CD4-positive, alpha-beta T cell treated with Interleukin-17A for 4 hours (primary cell): ENCODE data around the gene PTPRCAP.
A peak's percentile ranks its signal among the peaks of the same experiment; 100 is the strongest.

ENCODE experiments used
- DNase-seq: peaks from one replicate; pipeline ENCODE4 v3.0.0-alpha.2; 2020; ENCODE audit warnings: mixed read lengths

The PTPRCAP gene

DNA sequence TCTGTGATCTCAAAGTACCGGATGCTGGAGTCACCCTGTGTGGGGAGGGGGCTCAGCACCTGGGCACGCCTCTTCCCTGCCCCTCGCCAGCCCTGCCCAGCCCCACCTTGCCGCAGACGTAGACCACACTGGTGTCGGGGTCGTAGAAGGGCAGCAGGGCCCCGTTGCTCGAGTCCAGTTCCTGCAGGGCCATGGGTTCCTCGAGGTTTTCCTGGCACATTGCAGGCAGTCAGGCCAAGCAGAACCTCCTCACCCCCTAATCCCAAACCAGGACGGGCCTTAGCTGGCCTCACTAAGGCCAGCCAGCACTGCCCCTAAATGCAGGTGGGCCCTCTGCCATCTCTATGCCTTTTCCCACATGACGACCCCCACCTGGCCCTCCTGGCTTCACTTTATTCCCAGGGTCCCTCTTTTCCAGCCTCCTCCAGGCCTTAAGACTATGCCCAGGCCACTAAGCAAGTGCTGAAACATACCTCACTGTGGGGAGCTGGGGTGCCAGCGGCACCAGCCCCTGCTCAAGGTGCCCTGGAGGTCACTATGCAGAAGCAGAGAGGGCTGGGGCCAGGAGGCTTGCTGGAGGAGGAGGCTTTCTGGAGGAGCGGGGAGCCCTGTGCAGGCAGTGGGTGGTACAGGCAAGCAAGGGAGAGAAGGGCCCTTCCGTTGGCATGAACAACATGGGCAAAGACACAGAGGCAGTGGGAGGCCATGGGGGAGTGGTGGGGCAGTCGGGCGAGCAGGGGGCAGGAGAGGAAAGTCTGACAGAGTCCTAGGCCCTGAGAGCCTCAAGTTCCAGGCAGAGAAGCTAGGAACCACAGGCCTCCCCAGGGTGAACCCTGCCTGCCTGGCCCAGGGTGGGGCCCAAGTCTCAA, 3.0 kb upstream of the PTPRCAP start:
- DNase-seq: peak; percentile 48

DNA sequence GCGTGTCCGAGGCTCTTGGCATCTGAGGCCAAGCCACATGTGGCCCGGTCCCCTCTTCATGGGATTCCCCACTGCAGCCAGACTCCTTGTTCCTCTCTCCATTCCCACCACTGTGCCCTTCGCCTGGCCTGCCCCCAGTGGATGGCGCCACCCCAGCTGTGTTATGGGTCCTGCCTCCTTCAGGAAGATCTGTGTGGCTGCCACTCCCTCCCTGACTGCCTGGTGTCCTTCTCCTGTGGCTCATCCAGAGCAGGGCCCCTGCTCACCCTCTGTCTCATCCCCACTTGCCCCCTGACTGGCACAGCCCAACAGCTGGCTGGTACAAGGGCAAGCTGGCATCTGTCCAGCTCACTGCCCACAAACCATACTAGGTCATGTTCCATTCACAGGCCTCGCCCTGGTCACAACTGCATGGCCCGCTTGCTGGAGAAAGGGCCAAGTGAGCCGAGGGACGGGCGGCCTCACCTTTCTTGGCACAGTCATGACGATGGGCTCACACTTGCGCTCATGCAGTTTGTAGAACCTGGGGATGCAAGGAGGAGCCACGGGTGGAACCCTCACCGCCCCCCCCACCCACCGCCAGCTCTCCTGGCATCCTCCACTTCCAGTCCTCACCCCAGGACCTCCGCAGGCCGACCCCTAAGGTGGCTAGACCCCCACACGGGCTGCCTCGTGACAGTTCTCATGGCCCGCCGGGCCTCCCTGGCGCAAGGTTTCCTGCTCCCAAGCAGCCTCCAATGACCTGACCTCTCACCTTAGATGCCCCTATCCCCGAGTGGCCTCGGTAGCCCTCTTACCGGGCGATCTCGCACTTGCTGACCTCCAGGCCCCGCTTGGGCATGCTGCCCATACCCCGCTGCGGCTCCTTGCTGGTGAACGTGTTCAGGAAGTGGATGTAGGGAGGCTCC, 2.1 kb upstream of the PTPRCAP start:
- DNase-seq: peak; percentile 47

DNA sequence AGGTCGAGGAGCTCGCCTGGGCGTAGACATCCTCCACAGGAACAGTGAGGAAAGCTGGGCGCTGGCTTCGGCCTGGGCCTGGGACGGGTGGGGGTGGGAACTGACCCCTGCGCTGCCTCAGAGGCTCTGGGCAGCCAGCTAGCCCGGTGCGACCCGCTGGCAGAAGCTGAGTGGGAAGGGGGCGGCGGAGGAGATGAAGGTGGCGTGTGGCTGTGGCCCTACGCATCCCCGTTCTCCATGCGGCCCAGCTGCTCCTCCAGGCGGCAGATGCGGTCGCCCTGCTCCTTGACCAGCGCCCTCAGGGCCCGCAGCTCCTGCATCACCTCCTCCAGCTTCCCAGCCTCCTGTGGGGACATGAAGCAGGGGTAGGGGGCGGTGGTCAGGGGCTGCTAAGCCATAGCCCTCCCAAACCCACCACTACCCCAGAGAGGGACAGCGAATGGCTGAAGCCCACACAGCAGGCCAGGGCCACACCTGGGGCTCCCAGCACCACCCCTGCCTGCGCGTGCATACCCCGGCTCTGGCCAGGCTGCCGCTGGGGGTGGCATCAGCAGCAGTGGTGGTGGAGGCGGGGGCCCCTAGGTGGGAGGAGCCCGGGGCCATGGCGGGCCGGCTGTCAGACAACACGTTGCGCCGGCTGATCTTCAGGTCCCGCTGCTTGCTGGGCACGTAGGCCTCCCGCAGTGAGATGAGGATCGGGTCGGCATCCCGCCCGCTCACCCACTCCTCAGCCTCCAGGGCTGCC, 848 bp upstream of the PTPRCAP start:
- peak; percentile 86 for DNase-seq

DNA sequence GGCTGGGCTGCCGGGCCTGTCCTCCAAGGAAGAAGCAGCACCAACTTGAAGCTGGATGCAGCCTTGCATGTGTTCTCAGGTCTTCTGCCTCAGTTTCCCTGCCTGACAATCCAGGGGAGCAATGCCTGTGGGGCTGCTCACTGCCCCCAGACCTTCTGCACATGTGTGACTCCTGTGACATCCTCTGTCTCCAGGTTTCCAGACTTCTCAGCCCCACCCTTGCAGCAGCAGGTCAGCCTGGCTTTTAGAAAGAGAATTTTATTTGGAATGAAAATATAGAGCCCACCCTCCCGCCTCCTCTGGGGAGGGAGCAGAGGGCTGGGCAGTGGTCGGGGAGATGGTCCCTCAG, 301 bp upstream of the PTPRCAP start:
- DNase-seq: no peak

DNA sequence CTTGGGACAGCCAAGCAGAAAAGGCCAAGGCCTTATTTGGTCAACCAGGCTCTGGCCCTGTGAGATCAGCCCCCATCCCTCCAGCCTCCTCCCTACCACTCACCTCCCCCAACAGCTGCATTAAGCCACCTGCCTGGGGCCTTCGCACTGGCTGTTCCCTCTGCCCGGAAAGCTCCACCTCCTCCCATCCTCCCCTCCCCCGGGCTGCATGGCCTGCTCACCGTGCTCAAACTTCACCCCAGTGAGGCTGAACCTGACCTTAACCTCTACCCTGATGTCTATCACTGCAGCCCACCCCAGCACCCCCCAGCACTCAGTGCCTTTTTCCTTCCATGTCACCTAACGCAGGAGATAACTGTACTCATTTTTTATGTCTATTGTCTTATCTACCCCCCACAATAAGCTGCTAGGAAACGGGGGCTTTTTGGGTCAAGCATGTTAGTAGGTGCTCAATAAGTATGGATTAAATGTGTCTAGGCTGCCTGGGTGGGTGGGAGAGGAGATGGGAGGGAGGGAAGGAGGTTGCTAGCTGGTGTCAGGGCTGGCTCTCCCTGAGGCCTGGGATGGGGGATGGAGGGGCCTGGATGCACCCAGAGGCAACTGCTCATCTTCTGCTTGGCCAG, 912 bp downstream of the PTPRCAP start:
- peak; percentile 81 for DNase-seq

DNA sequence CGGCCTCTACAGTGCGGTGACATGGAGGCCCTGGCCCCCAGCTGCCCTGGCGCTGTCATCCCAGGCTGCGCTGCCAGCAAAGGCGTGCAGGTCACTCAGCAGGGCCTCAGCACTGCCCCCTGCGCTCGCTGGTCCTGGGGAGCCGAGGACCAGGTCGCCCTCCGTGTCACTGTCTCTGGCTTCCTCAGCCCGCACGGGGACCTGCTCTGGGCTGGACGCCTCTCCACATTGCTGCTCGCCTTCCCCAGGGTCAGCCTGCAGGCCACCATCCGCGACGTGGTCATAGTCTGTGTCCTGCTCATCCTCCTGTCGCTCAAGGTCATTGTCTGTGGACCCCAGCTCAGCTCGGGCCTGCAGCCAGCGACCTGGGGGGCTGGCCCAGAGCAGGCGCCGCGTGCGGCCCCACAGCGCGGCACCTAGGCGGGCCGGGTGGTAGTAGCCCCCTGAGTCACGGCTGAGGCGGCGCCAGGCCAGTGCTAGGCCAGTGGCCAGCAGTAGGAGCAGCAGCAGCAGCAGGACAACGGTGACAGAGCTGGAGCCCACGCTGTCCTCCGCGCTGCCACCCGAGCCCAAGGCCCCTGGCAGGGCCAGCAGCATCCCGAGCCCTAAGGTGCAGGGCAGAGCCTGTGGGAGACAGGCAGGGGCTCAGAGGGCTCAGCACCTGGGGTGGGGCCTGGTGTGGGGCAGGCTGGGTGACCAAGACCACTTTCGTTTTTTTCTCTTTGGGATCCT, 1.6 kb downstream of the PTPRCAP start:
- no peak for DNase-seq

DNA sequence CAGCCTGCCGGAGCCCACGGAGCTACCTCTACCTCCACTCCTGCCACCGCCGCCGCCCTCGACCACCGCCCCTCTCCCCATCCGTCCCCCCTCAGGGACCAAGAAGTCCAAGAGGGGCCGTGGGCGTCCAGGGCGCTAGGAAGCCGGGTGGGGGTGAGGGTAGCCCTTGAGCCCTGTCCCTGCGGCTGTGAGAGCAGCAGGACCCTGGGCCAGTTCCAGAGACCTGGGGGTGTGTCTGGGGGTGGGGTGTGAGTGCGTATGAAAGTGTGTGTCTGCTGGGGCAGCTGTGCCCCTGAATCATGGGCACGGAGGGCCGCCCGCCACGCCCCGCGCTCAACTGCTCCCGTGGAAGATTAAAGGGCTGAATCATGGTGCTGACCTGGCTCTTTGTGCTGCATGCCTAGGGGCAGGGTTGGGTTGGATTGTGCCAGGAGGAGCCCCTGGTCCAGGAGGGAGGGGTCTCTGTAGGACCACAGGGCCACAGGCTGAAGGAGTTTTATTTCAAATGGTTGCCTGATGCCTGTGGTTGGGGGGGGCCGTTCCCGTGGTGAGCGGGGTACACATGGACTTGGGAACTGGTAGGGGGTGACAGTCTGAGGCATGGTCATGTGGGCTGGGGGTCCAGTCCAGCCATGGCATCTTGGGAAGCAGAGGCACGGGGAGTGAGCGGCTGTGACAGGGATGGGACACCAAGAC, 2.3 kb downstream of the PTPRCAP start:
- DNase-seq: peak; percentile 36

DNA sequence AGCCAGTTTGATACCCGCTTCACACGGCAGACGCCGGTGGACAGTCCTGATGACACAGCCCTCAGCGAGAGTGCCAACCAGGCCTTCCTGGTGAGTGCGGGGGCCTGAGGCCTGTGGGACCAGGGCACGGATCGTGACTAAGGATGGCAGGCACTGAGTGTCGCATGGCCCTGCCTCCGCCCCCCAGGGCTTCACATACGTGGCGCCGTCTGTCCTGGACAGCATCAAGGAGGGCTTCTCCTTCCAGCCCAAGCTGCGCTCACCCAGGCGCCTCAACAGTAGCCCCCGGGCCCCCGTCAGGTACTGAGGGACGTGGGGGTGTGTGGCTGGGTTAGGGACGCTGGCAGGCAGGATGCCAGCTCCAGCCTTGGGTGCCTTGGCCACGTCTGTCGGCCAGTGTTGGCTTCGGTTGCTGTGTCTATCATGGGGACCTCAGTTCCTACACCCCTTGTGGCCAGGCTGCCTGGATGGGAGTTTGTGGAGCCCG, 3.0 kb downstream of the PTPRCAP start:
- peak; percentile 35 for DNase-seq

DNA sequence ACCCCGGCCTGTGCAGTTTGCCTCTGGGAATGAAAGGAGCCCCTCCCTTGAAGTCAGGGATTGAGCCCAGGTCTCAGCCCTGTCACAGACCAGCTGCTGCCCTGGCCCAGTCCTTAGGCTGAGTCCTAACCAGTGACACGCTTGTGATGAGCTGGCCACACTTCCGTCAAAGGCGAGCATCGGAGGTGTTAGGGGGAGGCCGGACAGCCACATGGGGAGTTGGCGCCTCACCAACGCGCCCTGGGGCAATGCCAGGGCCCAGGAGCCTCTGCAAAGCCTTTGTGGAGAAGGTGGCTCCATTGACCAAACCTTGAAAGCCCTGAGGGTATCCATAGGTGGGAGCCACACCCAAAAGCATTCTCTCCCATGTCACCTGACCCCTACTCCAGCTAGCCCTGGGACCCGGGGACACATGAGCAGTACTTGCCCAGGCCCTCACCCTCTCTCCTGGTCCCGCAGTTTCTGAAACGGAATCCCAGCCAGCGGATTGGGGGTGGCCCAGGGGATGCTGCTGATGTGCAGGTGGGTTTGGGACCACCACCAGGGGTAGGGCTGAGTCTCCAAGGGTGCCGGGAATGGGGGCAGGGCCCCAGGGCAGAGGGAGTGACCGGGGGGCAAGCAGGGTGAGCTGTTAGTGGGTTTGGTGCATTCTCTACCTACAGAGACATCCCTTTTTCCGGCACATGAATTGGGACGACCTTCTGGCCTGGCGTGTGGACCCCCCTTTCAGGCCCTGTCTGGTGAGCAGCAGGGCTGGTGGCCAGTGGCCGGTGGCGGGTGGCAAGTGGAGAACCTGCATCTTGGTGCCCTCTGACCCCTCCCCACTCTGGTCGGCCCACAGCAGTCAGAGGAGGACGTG, 3.7 kb downstream of the PTPRCAP start:
- DNase-seq: peak; percentile 29

DNA sequence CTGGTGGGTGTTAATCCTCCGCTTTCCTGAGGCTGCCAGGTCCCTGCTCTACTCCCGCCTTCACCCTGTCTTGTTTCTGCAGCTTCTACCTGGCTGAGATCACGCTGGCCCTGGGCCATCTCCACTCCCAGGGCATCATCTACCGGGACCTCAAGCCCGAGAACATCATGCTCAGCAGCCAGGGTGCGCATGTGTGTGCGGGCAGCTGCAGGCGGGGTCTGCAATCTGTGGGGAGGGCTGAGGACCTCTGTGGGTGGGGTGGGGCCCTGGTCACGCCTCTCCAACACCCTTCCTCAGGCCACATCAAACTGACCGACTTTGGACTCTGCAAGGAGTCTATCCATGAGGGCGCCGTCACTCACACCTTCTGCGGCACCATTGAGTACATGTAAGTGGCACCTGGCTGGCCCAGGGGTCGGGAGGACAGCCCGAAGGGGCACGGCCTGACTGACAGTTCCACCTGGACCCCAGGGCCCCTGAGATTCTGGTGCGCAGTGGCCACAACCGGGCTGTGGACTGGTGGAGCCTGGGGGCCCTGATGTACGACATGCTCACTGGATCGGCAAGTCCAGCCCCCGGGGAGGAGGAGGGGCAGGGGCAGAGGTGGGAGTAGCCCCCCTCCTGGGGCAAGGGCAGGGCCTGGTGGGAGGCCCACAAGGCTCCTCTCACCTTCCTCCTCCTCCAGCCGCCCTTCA, 4.7 kb downstream of the PTPRCAP start:
- no peak for DNase-seq

DNA sequence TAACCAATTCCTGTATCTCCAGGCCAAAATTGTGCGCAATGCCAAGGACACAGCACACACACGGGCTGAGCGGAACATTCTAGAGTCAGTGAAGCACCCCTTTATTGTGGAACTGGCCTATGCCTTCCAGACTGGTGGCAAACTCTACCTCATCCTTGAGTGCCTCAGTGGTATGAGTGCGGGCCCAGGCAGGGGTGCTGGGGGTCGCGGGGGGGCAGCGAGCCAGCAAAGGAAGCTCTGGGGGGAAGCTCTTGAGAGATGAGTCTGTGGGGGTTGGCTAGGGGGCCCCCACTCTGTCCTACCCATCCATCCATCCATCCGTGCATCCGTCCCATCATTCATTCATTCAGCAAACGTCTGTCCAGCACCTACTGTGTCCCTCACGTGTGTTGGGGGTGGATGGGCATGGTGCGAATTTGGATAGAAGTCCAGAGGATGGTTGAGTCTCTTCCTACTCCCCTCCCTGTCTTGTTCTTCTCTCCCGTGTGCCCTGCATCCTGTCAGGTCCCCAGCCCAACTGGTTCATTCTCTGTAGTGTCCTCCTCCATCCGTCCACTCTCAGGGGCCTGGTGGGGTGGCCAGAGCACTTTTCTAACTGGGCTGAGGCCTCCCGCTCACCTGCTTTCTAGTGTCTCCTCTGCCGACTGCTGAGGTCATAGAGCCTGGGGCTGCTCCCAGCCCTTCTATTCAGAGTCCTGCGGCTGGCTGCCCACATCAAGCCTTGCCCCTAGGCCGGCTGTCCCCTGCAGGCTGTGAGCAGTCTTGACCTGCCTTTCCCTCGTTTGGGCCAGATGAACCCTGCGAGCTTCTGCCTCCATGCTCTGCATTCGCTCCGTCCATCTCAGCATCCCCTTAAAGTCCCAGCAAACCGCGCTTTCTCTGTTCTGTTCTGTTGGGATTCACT, 5.9 kb downstream of the PTPRCAP start:
- no peak for DNase-seq

DNA sequence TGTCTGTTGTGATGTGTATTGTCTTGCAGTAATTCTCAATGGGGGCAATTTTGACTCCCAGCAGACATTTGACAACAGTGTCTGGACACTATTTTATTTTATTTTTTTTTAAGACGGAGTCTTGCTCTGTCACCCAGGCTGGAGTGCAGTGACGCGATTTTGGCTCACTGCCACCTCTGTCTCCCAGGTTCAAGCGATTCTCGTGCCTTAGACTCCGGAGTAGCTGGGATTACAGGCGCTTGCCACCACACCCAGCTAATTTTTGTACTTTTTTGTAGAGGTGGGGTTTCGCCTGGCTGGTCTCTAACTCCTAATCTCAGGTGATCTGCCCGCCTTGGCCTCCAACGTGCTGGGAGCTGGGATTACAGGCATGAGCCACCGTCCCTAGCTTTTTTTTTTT, 7.8 kb downstream of the PTPRCAP start:
- DNase-seq: no peak

DNA sequence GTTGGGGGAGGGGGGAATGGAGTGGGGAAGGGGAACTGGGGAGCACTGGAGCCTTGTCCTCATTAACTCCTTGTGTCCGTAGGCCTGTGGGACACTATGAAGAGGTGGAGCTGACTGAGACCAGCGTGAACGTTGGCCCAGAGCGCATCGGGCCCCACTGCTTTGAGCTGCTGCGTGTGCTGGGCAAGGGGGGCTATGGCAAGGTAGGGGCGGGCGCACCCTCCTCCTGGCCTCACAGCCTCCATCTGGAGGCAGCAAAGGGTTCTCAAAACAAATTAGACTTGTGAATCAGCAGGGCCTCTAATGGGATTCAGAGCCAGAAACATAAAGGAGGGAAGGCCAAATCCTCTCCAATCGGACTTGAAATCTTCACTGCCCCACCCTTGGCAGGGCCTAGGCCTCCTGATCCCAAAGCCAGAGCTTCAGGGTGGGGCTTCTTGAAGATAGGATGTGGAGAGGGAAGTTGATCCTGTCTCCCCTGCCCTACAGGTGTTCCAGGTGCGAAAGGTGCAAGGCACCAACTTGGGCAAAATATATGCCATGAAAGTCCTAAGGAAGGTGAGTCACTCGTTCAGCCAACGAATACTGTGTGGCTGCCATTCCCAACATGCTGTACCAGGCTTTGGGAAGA, 8.3 kb downstream of the PTPRCAP start:
- no peak for DNase-seq

DNA sequence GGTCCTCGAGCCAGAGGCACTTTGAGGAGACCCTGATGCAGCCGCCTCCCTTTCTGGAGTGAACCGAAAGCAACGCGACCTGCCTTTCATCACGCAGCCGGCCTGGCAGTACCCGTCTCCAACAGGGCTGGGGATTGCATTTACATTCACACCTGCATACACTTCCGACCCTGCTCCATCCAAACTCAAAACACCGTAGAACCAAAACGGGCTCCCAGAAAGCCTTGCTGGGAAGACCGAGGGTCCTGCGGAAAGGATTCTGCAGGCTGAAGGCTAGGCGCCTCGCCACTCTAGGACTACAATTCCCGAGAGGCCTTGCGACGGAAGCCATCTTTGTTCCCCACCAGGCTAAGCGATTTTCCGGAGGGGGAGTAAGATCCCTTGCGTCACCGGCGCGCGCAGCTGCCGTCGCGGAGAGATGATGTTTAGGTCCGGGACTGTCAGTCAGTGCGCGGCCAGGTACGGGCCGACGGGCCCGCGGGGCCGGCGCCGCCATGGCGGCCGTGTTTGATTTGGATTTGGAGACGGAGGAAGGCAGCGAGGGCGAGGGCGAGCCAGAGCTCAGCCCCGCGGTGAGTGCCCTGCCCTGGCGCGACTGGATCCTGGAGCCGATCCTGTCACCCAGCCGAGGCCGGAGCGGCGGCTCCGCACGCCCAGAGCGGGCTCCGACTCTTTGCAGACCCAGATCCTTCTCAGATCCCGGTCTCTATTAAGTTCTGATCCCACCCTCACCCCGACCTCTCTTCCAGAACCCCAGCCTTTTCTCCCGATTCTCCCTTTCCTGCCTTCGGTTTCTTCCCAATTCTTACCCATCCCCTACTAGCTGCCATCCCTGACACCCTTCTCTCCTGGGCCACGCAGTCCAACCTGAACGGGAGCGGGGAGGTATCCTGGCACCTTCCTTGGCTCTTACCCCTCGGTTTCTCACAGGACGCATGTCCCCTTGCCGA, 9.2 kb downstream of the PTPRCAP start, which contains the start of gene RPS6KB2:
Gene RPS6KB2 (plus strand): TSS at position 443 of the 950 bp plus-strand sequence. CDS start 52 bp downstream, at position 495.
- DNase-seq: peak; percentile 99

DNA sequence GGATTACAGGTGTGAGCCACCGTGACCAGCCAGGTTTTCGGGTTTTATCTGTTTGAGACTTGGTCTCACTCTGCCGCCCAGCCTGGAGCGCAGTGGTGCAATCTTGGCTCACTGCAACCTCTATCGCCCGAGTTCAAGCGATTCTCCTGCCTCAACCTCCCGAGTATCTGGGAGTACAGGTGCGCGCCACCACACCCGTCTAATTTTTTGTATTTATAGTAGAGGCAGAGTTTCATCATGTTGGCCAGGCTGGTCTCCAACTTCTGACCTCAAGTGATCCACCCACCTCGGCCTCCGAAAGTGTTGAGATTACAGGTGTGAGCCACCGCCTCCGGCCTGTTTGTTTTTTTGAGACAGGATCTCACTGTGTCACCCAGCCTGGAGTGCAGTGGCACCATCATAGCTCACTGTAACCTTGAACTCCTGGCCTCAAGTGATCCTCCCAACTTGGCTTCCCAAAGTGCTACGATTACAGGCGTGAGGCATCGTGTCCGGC, 10.1 kb downstream of the PTPRCAP start:
- peak; percentile 13 for DNase-seq

DNA sequence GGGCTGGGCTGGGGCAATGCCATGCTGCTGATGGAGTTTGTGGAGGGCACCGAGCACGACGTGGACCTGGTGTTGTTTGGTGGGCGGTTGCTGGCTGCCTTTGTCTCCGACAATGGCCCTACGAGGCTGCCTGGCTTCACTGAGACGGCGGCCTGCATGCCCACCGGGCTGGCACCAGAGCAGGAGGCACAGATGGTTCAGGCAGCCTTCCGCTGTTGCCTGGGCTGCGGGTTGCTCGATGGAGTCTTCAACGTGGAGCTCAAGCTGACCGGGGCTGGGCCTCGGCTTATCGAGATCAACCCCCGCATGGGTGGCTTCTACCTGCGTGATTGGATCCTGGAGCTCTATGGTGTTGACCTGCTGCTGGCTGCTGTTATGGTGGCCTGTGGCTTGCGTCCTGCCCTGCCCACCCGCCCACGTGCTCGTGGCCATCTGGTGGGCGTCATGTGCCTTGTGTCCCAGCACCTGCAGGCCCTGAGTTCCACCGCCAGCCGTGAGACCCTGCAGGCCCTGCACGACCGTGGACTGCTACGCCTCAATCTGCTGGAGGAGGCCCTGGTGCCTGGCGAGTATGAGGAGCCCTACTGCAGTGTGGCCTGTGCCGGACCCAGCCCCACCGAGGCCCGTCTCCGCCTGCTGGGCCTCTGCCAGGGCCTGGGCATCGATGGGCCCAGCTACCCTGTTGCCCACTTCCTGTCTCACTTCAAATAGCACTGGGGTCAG, 13.4 kb downstream of the PTPRCAP start:
- no peak for DNase-seq
